ENCODE data around the gene STAC2. TPM values are rescaled to one million over a fixed set of nuclear protein-coding genes. Genes with fewer than 3 reads are reported as not detected.

STAC2 gene
- total and polyA plus RNA-seq, 12 donors: 0.09 to 4.9 (median 0.51) TPM; not detected in 1

DNA sequence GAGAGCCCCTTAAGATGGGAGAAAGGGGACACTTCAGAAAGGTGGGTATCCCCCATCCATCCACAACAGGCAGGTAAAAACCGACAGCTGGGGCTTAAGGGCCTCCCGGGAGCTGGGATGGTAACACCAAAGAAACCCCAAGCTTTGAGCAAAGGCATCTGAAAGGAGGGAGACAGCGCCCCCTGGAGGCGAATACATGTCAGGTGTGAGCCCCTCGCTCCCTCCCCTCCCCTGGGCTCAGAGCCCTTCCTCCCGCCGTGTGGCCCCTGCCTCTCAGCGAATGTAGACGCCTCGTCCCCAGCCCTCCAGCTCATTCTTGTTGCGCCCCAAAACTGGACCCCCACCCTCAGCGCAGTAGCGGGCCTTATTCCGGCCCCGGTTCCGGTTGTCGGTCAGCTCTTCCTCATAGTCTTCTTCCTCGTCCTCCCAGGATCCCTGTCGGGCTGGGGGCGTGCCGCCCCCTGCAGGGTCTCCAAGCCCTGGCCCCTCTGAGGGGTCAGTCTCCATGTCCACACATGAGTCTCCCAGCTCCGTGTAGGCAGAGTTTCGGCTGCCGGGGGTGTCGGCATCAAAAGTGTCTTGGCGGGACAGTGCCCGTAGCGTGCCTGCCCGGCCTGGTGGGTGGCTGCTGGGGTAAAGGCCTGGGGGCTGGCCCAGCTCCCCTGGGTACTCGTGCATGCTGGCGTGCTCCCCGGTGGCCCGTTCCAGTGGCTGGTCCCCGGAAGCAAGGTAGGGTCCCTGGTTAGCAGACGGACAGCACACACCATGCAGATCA lies 50.6 kb downstream of the STAC2 start:
- Histone ChIP-seq H3K4me3 (peak overlapping the region in 5 of 10 donors; percentile 5 to 34 (median 15)), H3K4me1 (peaks cover 0 to 13% (median 6%) of the 10 kb centered on the region in 9 donors), H3K9me3 (no peaks in the 10 kb centered on the region), H3K36me3 (peaks cover 0 to 43% (median 0%) of the 10 kb centered on the region in 9 donors), H3K27ac (no peak overlapping the region), H3K27me3 (no peaks in the 10 kb centered on the region)
- whole genome bisulfite sequencing, 2 donors: 47 to 49% methylated on average over 33 to 35 of the region's 35 CpGs
- ATAC-seq (peak; percentile 74 to 92 (median 84)), DNase-seq (peak; percentile 77 to 83)
- TF ChIP-seq, protein P1, sequence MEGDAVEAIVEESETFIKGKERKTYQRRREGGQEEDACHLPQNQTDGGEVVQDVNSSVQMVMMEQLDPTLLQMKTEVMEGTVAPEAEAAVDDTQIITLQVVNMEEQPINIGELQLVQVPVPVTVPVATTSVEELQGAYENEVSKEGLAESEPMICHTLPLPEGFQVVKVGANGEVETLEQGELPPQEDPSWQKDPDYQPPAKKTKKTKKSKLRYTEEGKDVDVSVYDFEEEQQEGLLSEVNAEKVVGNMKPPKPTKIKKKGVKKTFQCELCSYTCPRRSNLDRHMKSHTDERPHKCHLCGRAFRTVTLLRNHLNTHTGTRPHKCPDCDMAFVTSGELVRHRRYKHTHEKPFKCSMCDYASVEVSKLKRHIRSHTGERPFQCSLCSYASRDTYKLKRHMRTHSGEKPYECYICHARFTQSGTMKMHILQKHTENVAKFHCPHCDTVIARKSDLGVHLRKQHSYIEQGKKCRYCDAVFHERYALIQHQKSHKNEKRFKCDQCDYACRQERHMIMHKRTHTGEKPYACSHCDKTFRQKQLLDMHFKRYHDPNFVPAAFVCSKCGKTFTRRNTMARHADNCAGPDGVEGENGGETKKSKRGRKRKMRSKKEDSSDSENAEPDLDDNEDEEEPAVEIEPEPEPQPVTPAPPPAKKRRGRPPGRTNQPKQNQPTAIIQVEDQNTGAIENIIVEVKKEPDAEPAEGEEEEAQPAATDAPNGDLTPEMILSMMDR (IDR thresholded peaks at IDR 0.05): peak; percentile 84 to 93 (median 91)
- intact Hi-C loops (cut with DNase I): loop anchor here in 3 of 10 donors (1.0 to 5.0 kb wide), 2 partner anchors 192 to 193 kb away; no protein-coding TSS in a partner anchor

DNA sequence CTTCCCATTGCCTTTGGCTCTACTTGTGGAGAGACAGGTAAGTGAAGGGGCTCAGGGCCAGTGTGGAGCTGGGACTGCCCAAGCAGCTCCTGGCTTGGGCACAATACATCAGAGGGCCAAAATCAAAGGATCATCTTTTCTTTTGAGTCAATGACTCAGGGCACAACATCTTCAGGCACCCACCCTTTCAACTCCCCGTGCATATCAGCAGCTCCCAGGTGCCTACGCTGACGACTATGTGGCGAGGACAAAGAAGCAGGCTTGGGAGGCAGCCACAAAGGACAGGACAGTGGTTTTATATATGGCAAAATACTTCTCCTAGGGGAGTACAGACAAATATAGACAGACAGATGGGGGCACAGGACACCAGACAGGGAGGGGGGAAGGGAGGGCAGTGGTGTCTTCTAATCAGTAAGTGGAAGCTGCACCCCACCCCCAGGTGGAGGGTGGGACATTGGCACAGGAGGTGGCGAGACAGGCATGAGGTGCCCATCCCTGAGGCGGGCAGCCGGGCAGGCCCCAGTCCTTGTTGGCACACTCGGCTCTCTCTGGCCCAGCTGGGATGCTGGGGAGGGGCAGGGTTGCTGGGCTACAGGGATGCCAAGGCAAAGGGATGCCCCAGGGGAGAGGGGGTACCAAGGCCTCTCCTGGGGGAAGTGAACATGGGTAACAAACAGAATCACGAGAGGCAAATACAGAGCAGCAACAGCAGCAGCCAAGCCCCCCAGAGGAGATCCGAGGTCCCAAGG lies 52.0 kb downstream of the STAC2 start:
- DNase-seq (no peak), ATAC-seq (no peak)
- Histone ChIP-seq H3K27me3 (no peaks in the 10 kb centered on the region), H3K9me3 (no peaks in the 10 kb centered on the region), H3K27ac (no peak overlapping the region), H3K4me3 (no peak overlapping the region), H3K36me3 (peaks cover 0 to 29% (median 0%) of the 10 kb centered on the region in 9 donors), H3K4me1 (peaks cover 0 to 13% (median 6%) of the 10 kb centered on the region in 9 donors)
- WGBS, 2 donors: 65 to 67% methylated on average over 10 of the region's 10 CpGs
- TF ChIP-seq, protein P1 (IDR thresholded peaks at IDR 0.05): no peak
- intact Hi-C loops (cut with DNase I): loop anchor here in 2 of 10 donors (5.0 kb wide), 1 partner anchor 191 kb away; no protein-coding TSS in a partner anchor

DNA sequence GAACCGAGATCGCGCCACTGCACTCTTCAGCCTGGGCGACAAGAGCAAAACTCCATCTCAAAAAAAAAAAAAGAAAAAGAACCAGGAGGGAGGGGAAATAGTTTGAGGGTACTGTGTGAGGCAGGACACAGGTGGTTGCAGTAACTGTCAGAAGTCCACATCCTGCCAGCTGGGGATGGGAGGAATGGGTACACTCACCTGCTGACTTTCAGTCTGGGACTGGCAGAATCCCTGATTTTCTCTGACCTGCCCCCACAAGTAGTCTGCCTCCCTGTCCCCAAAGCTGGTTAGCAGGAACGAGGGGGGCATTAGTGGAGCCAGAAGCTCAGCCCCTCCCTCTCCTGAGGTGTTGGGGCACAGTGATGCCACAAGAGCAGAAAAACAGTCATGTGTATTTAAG lies 52.7 kb downstream of the STAC2 start:
- no peak for ATAC-seq
- peaks cover 0 to 4% (median 0%) of the 10 kb centered on the region in 11 donors for H3K9me3 ChIP-seq
- 81 to 84% methylated on average over 5 of the region's 5 CpGs for WGBS, 2 donors

More for the DNA sequence above, 52.7 kb downstream of the STAC2 start:
- H3K27ac ChIP-seq: no peak overlapping the region
- TF ChIP-seq, protein P1 (IDR thresholded peaks at IDR 0.05): no peak
- H3K27me3 ChIP-seq: no peaks in the 10 kb centered on the region
- no peak for DNase-seq
- intact Hi-C loops (cut with DNase I): loop anchor here in 2 of 10 donors (5.0 kb wide), 1 partner anchor 191 kb away; no protein-coding TSS in a partner anchor
- peaks cover 0 to 13% (median 6%) of the 10 kb centered on the region in 9 donors for H3K4me1 ChIP-seq
- peaks cover 0 to 27% (median 0%) of the 10 kb centered on the region in 9 donors for H3K36me3 ChIP-seq
- no peak overlapping the region for H3K4me3 ChIP-seq
